Neural cell (in vitro differentiated cells): ENCODE results near the gene RTN4. TPM values are rescaled to one million over a fixed set of nuclear protein-coding genes. Genes with fewer than 3 reads are reported as not detected.

Source experiments
- H2AFZ ChIP-seq: fragments of 200-600, 300-800 bp; sonication (generic), shearing (Covaris generic); 2 replicates; pipeline ENCODE4 v1.6.0; 2014; ENCODE audit warnings: low read depth, mild to moderate bottlenecking, antibody characterized with exemption, low read length, moderate library complexity
- H3F3A ChIP-seq: fragments of 200-600 bp; shearing (Covaris generic); 2 replicates; pipeline ENCODE4 v1.6.1; 2016; ENCODE audit warnings: mild to moderate bottlenecking, moderate library complexity, mixed read lengths, antibody characterized with exemption, low read length; ENCODE audit not compliant: insufficient read depth, poor library complexity, severe bottlenecking
- H3K27ac ChIP-seq: fragments of 200-600, 300-800 bp; sonication (generic), shearing (Covaris generic); 2 replicates; pipeline ENCODE4 v1.5.1; 2014; ENCODE audit warnings: mild to moderate bottlenecking, low read length, moderate library complexity
- H3K27me3 ChIP-seq: fragments of 300-800, 200-600 bp; sonication (generic), shearing (Covaris generic); 2 replicates; pipeline ENCODE4 v1.6.0; 2014; ENCODE audit warnings: mild to moderate bottlenecking, low read depth, low read length, moderate library complexity; ENCODE audit not compliant: insufficient read depth
- H3K36me3 ChIP-seq: fragments of 300-800, 200-600 bp; sonication (generic), shearing (Covaris generic); 2 replicates; pipeline ENCODE4 v1.5.1; 2014; ENCODE audit warnings: mild to moderate bottlenecking, antibody characterized with exemption, low read length, moderate library complexity; ENCODE audit not compliant: insufficient read depth
- H3K4me2 ChIP-seq: fragments of 300-800, 200-600 bp; sonication (generic), shearing (Covaris generic); 2 replicates; pipeline ENCODE4 v1.6.0; 2014; ENCODE audit warnings: mild to moderate bottlenecking, low read length
- H3K4me3 ChIP-seq: fragments of 300-800, 200-600 bp; sonication (generic), shearing (Covaris generic); 2 replicates; pipeline ENCODE4 v1.5.1; 2014; ENCODE audit warnings: mild to moderate bottlenecking, low read length, moderate library complexity
- H3K79me2 ChIP-seq: fragments of 200-600 bp; shearing (Covaris generic); replicated peaks from 2 replicates; pipeline ENCODE4 v1.6.0; 2014; ENCODE audit warnings: mild to moderate bottlenecking, low read length, moderate library complexity; ENCODE audit not compliant: insufficient read depth
- H3K9ac ChIP-seq: fragments of 300-800, 200-600 bp; sonication (generic), shearing (Covaris generic); 2 replicates; pipeline ENCODE4 v1.6.1; 2016; ENCODE audit warnings: mild to moderate bottlenecking, low read length, mixed read lengths
- H3K9me2 ChIP-seq: fragments of 200-600 bp; shearing (Covaris generic); 2 replicates; pipeline ENCODE4 v1.6.1; 2016; ENCODE audit warnings: mild to moderate bottlenecking, low read length, mixed read lengths; ENCODE audit not compliant: insufficient read depth
- H3K9me3 ChIP-seq: fragments of 200-600, 300-800 bp; sonication (generic), shearing (Covaris generic); 2 replicates; pipeline ENCODE4 v1.6.1; 2016; ENCODE audit warnings: mild to moderate bottlenecking, mixed run types, low read length, moderate library complexity, mixed read lengths
- H4K20me1 ChIP-seq: fragments of 200-600 bp; shearing (Covaris generic); 2 replicates; pipeline ENCODE4 v1.6.1; 2016; ENCODE audit warnings: mild to moderate bottlenecking, mixed run types; ENCODE audit not compliant: insufficient read depth
- CTCF ChIP-seq: fragments of 450-650 bp; IDR thresholded peaks from 2 replicates; pipeline ENCODE4 v1.5.1; 2014; ENCODE audit warnings: antibody characterized with exemption, mild to moderate bottlenecking, moderate library complexity; ENCODE audit not compliant: poor library complexity, severe bottlenecking
- EP300 ChIP-seq: fragments of 450-650 bp; conservative IDR thresholded peaks from 2 replicates; pipeline ENCODE4 v1.6.1; 2014; ENCODE audit warnings: antibody characterized with exemption, mild to moderate bottlenecking, moderate library complexity; ENCODE audit not compliant: poor library complexity, severe bottlenecking
- EZH2 ChIP-seq: fragments of 200-600, 300-800 bp; shearing (Covaris generic), sonication (generic); IDR thresholded peaks from 2 replicates; pipeline ENCODE4 v1.6.1; 2014; ENCODE audit warnings: antibody characterized with exemption, low read length, borderline replicate concordance, mild to moderate bottlenecking; ENCODE audit not compliant: insufficient read depth, poor library complexity, severe bottlenecking
- POLR2AphosphoS5 ChIP-seq: IDR thresholded peaks from 2 replicates; pipeline ENCODE4 v1.6.1; 2012
- RAD21 ChIP-seq: fragments of 450-650 bp; conservative IDR thresholded peaks from 2 replicates; pipeline ENCODE4 v1.6.1; 2014; ENCODE audit warnings: antibody characterized with exemption, mild to moderate bottlenecking, moderate library complexity
- TAF1 ChIP-seq: IDR thresholded peaks from 2 replicates; pipeline ENCODE4 v1.6.1; 2012; ENCODE audit warnings: low read depth
- polyA plus RNA-seq: library from polyadenylated mRNA; depleted of rRNA; stranded (reverse); fragments of >200 nt; gene quantifications from 2 replicates; pipeline ENCODE4 v1.2.3, GENCODE V29; 2014
- TF ChIP-seq, protein P1 (sequence below): IDR thresholded peaks from 2 replicates; pipeline ENCODE4 v1.6.1; 2012; ENCODE audit warnings: borderline replicate concordance

RTN4 gene
- polyA plus RNA-seq, 1 donor from 2014 or later: 582 TPM

GRCh38 chr2:54966165-54966832, 84.0 kb downstream of the RTN4 start:
- H2AFZ ChIP-seq: no peak overlapping the region
- no peak overlapping the region for H3K4me3 ChIP-seq
- peaks cover 10% of the 10 kb centered on the region for H3K36me3 ChIP-seq
- no peak overlapping the region for H3K27ac ChIP-seq
- H3K9me3 ChIP-seq: no peaks in the 10 kb centered on the region
- H3F3A ChIP-seq: no peaks in the 10 kb centered on the region
- no peak for TF ChIP-seq RAD21
- no peak for TF ChIP-seq EP300
- no peaks in the 10 kb centered on the region for H3K79me2 ChIP-seq
- peaks cover 3% of the 10 kb centered on the region for H3K9me2 ChIP-seq
- H4K20me1 ChIP-seq: no peaks in the 10 kb centered on the region
- no peak overlapping the region for H3K4me2 ChIP-seq
- no peak overlapping the region for H3K9ac ChIP-seq
- no peaks in the 10 kb centered on the region for H3K27me3 ChIP-seq

- H3K36me3 ChIP-seq: peaks cover 5% of the 10 kb centered on the region
- H3K4me2 ChIP-seq: no peak overlapping the region
- H3K9me2 ChIP-seq: no peaks in the 10 kb centered on the region
- H4K20me1 ChIP-seq: no peaks in the 10 kb centered on the region
- H3K79me2 ChIP-seq: no peaks in the 10 kb centered on the region
- H3K27ac ChIP-seq: no peak overlapping the region
- no peaks in the 10 kb centered on the region for H3F3A ChIP-seq
- TF ChIP-seq EZH2: no peak
- no peaks in the 10 kb centered on the region for H3K9me3 ChIP-seq
- no peak overlapping the region for H3K9ac ChIP-seq
- H2AFZ ChIP-seq: no peak overlapping the region
- no peaks in the 10 kb centered on the region for H3K27me3 ChIP-seq
- H3K4me3 ChIP-seq: no peak overlapping the region
Measured at GRCh38 chr2:54965425-54965824, 84.8 kb downstream of the RTN4 start.

DNA sequence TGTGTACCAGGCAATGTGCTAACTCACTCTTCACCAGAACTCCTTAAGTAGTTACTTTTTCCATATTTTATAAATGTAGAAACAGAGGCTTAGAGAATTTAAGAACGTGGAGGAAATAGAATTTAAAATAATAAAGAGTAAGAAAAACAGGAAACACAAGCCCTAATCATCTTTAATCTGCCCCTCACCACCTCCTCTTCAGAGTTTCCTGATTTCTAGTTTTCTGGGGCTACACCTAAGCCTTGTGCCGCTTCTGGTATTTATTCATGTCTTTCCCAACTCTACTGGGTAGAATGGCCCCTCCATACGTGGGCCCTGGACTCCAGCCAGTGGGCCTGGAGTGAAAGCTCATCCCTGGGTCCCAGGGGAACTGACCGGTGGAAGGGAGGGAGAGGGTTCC, 85.4 kb downstream of the RTN4 start:
- Histone ChIP-seq H3K4me2 (no peak overlapping the region), H3F3A (no peaks in the 10 kb centered on the region), H3K9ac (no peak overlapping the region), H3K9me3 (no peaks in the 10 kb centered on the region), H3K79me2 (no peaks in the 10 kb centered on the region), H4K20me1 (no peaks in the 10 kb centered on the region), H2AFZ (no peak overlapping the region), H3K36me3 (peaks cover 5% of the 10 kb centered on the region), H3K4me3 (no peak overlapping the region), H3K27ac (no peak overlapping the region), H3K27me3 (no peaks in the 10 kb centered on the region), H3K9me2 (no peaks in the 10 kb centered on the region)
- TF ChIP-seq POLR2AphosphoS5: no peak
- no peak for TF ChIP-seq EZH2
- no peak for TF ChIP-seq TAF1
- TF ChIP-seq, protein P1, sequence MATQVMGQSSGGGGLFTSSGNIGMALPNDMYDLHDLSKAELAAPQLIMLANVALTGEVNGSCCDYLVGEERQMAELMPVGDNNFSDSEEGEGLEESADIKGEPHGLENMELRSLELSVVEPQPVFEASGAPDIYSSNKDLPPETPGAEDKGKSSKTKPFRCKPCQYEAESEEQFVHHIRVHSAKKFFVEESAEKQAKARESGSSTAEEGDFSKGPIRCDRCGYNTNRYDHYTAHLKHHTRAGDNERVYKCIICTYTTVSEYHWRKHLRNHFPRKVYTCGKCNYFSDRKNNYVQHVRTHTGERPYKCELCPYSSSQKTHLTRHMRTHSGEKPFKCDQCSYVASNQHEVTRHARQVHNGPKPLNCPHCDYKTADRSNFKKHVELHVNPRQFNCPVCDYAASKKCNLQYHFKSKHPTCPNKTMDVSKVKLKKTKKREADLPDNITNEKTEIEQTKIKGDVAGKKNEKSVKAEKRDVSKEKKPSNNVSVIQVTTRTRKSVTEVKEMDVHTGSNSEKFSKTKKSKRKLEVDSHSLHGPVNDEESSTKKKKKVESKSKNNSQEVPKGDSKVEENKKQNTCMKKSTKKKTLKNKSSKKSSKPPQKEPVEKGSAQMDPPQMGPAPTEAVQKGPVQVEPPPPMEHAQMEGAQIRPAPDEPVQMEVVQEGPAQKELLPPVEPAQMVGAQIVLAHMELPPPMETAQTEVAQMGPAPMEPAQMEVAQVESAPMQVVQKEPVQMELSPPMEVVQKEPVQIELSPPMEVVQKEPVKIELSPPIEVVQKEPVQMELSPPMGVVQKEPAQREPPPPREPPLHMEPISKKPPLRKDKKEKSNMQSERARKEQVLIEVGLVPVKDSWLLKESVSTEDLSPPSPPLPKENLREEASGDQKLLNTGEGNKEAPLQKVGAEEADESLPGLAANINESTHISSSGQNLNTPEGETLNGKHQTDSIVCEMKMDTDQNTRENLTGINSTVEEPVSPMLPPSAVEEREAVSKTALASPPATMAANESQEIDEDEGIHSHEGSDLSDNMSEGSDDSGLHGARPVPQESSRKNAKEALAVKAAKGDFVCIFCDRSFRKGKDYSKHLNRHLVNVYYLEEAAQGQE: no peak
- no peak for TF ChIP-seq EP300
- TF ChIP-seq CTCF: no peak
